Measurements from ENCODE around the gene LAMA5.

- TF ChIP-seq EP300 (IDR thresholded peaks at IDR 0.05), result no peak
- TF ChIP-seq CTCF (IDR thresholded peaks at IDR 0.05), result no peak
- TF ChIP-seq POLR2A (IDR thresholded peaks at IDR 0.05), result no peak
- no peak for TF ChIP-seq POLR2AphosphoS5 (IDR thresholded peaks at IDR 0.05)
Observed at GRCh38 chr20:62371588-62372041, 4.5 kb upstream of the LAMA5 start.

Measured in stomach (tissue), 4 donors.